Left renal pelvis (tissue), 4 donors: Measurements from ENCODE around the gene PXK. TPM values are rescaled to one million over a fixed set of nuclear protein-coding genes. Genes with fewer than 3 reads are reported as not detected.
"Not testable (repeated sequence)": the region's sequence is repeated elsewhere in the genome, so short reads cannot be mapped to it uniquely, and the experiment has no call there.

ENCODE experiments used
- DNase-seq, 4 donors: peaks; one replicate each; pipeline ENCODE4 v3.0.0-alpha.2; 2013; ENCODE audit warnings: low read depth in 4 of 4, low spot score in 3 of 4
- polyA plus RNA-seq, 4 donors: library from polyadenylated mRNA; unstranded; fragments of 120-200 nt; gene quantifications; one replicate each; pipeline ENCODE4 v1.2.1, GENCODE V29; 2013; ENCODE audit not compliant: insufficient read length in 4 of 4

The PXK gene
- 10 to 100 TPM; 23.2 to 30.6 (median 28.0) TPM for polyA plus RNA-seq

- DNase-seq = peak in 3 of 4 donors; percentile 56 to 69 (median 68)
Observed at GRCh38 chr3:58332575-58333188, at the start of gene PXK. TSS of gene PXK (plus strand) at chr3:58332892. CDS start at chr3:58332989, 97 bp downstream.

- DNase-seq = no peak
Observed at GRCh38 chr3:58285334-58285733, 47.4 kb upstream of the PXK start.

- no peak for DNase-seq
Observed at GRCh38 chr3:58287354-58287753, 45.3 kb upstream of the PXK start.

- DNase-seq = no peak
Observed at GRCh38 chr3:58288011-58288728, 44.5 kb upstream of the PXK start.

GRCh38 chr3:58288964-58289613, 43.6 kb upstream of the PXK start:
- DNase-seq = not testable (repeated sequence)

GRCh38 chr3:58290446-58290845, 42.2 kb upstream of the PXK start:
- not testable (repeated sequence) for DNase-seq

- no peak for DNase-seq
Observed at GRCh38 chr3:58291671-58292338, 40.9 kb upstream of the PXK start.

- DNase-seq = no peak
Observed at GRCh38 chr3:58292866-58293265, 39.8 kb upstream of the PXK start.

GRCh38 chr3:58293516-58293915, 39.2 kb upstream of the PXK start:
- no peak for DNase-seq

GRCh38 chr3:58296269-58296668, 36.4 kb upstream of the PXK start:
- DNase-seq = no peak

GRCh38 chr3:58296843-58297242, 35.8 kb upstream of the PXK start:
- DNase-seq = no peak

GRCh38 chr3:58298190-58298589, 34.5 kb upstream of the PXK start:
- no peak for DNase-seq

GRCh38 chr3:58299075-58299474, 33.6 kb upstream of the PXK start:
- DNase-seq = no peak

GRCh38 chr3:58299839-58300516, 32.7 kb upstream of the PXK start:
- DNase-seq = no peak

GRCh38 chr3:58305882-58306711, 26.6 kb upstream of the PXK start, which contains the start of the genes HTD2 and RPP14:
TSS of gene HTD2 (plus strand) at chr3:58306520. CDS start at chr3:58317614, 11,094 bp downstream.
TSS of gene RPP14 (plus strand) at chr3:58306245. CDS start at chr3:58310330, 4,085 bp downstream.
- peak; percentile 96 to 97 (median 97) for DNase-seq

- no peak for DNase-seq
Observed at GRCh38 chr3:58307639-58308215, 25.0 kb upstream of the PXK start.

- no peak for DNase-seq
Observed at GRCh38 chr3:58308728-58309127, 24.0 kb upstream of the PXK start.

GRCh38 chr3:58317811-58318210, 14.9 kb upstream of the PXK start:
- no peak for DNase-seq

GRCh38 chr3:58321791-58322190, 10.9 kb upstream of the PXK start:
- DNase-seq = no peak
